GM12865 (cell line): ENCODE results near the gene CNN2.

Experiments
- DNase-seq: peaks from one replicate; pipeline ENCODE4 v3.0.0; 2010; ENCODE audit warnings: low read depth
- H3K4me3 ChIP-seq: 2 replicates; pipeline ENCODE4 v1.5.1; 2011; ENCODE audit warnings: mild to moderate bottlenecking, low read depth, low read length, control low read depth
- CTCF ChIP-seq: IDR thresholded peaks from 2 replicates; pipeline ENCODE4 v1.5.1; 2011; ENCODE audit warnings: low read length, control low read depth, low read depth, inconsistent platforms; ENCODE audit not compliant: insufficient read depth; ENCODE audit errors: missing control alignments

Gene CNN2

GRCh38 chr19:1053176-1054101 is 27.0 kb downstream of the CNN2 start:
- H3K4me3 ChIP-seq = no peak overlapping the region
- DNase-seq = no peak
- TF ChIP-seq CTCF = no peak

GRCh38 chr19:1054102-1055027 is 28.0 kb downstream of the CNN2 start:
- DNase-seq = no peak
- TF ChIP-seq CTCF = no peak
- no peak overlapping the region for H3K4me3 ChIP-seq

GRCh38 chr19:1055028-1055425 is 28.6 kb downstream of the CNN2 start:
- no peak for TF ChIP-seq CTCF
- no peak for DNase-seq
- no peak overlapping the region for H3K4me3 ChIP-seq

GRCh38 chr19:1055886-1056620 is 29.6 kb downstream of the CNN2 start:
- DNase-seq = no peak
- no peak overlapping the region for H3K4me3 ChIP-seq
- no peak for TF ChIP-seq CTCF

- DNase-seq = peak; percentile 61
- H3K4me3 ChIP-seq = no peak overlapping the region
- peak; percentile 44 for TF ChIP-seq CTCF
Observed at GRCh38 chr19:1057176-1057855, 30.9 kb downstream of the CNN2 start.

GRCh38 chr19:1058112-1058511 is 31.7 kb downstream of the CNN2 start:
- H3K4me3 ChIP-seq = no peak overlapping the region
- TF ChIP-seq CTCF = no peak
- no peak for DNase-seq
